ENCODE results near the gene ADAMTS8. TPM values are rescaled to one million over a fixed set of nuclear protein-coding genes. Genes with fewer than 3 reads are reported as not detected.

The ADAMTS8 gene
- total and polyA plus RNA-seq, 4 donors, result 0.02 to 0.08 (median 0.07) TPM; not detected in 1

- TF ChIP-seq RXRA (IDR thresholded peaks at IDR 0.05) (no peak), NR2F2 (IDR thresholded peaks at IDR 0.05) (no peak)
- DNase-seq (ENCODE audit: low spot score), result no peak
- Histone ChIP-seq H3K27me3 (ENCODE audit: control insufficient read depth in 4 of 4, insufficient read depth in 4 of 4, low read length in 3 of 4) (peaks cover 0 to 6% (median 0%) of the 10 kb centered on the region in 4 donors), H3K9ac (ENCODE audit: low read depth in 1 of 2, low read length in 2 of 2) (no peak overlapping the region), H3K27ac (ENCODE audit: low read depth in 1 of 2, low read length in 2 of 2) (no peak overlapping the region), H3K4me3 (ENCODE audit: low read depth in 1 of 3, low read length in 3 of 3) (no peak overlapping the region), H3K9me3 (ENCODE audit: control insufficient read depth in 4 of 4, low read length in 3 of 4) (no peaks in the 10 kb centered on the region), H3K4me1 (ENCODE audit: control insufficient read depth in 4 of 4, insufficient read depth in 4 of 4, low read length in 3 of 4) (no peaks in the 10 kb centered on the region), H3K36me3 (ENCODE audit: control insufficient read depth in 4 of 4, insufficient read depth in 3 of 4, low read depth in 1 of 4, low read length in 3 of 4) (no peaks in the 10 kb centered on the region)
- 90% methylated on average over 16 of the region's 16 CpGs for WGBS
Measured at GRCh38 chr11:130413405-130414106, 14.9 kb downstream of the ADAMTS8 start.

DNA sequence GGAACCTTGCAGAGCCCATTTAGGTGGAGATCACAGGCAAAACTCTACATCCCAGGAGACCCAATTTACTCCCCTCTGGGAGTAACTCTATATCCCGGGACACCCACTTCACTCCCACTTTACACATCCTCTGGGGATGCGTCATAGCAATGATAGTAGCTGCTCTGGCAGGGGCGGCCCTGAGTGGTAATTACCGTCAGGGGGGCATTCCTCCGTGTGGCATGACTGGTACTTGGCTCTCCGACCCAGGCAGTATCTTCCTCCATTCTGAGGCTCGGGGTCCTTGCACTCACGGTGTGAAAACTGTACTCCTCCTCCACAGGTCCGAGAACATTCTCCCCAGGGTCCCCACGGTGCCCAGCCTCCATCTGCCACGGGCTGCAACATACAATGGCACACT, 17.2 kb downstream of the ADAMTS8 start:
- Histone ChIP-seq H3K36me3 (ENCODE audit: control insufficient read depth in 4 of 4, insufficient read depth in 3 of 4, low read depth in 1 of 4, low read length in 3 of 4) (no peaks in the 10 kb centered on the region), H3K4me1 (ENCODE audit: control insufficient read depth in 4 of 4, insufficient read depth in 4 of 4, low read length in 3 of 4) (no peaks in the 10 kb centered on the region), H3K27ac (ENCODE audit: low read depth in 1 of 2, low read length in 2 of 2) (no peak overlapping the region), H3K9ac (ENCODE audit: low read depth in 1 of 2, low read length in 2 of 2) (no peak overlapping the region), H3K4me3 (ENCODE audit: low read depth in 1 of 3, low read length in 3 of 3) (no peak overlapping the region), H3K9me3 (ENCODE audit: control insufficient read depth in 4 of 4, low read length in 3 of 4) (no peaks in the 10 kb centered on the region), H3K27me3 (ENCODE audit: control insufficient read depth in 4 of 4, insufficient read depth in 4 of 4, low read length in 3 of 4) (peaks cover 0 to 6% (median 0%) of the 10 kb centered on the region in 4 donors)
- no peak for DNase-seq (ENCODE audit: low spot score)
- 83% methylated on average over 11 of the region's 11 CpGs for whole genome bisulfite sequencing
- TF ChIP-seq NR2F2 (IDR thresholded peaks at IDR 0.05) (no peak), RAD21 (IDR thresholded peaks at IDR 0.05) (no peak), FOXA2 (IDR thresholded peaks at IDR 0.05) (no peak), TAF1 (conservative IDR thresholded peaks at IDR 0.05) (no peak), YY1 (IDR thresholded peaks at IDR 0.05) (no peak), HNF4A (conservative IDR thresholded peaks at IDR 0.05) (no peak)

DNA sequence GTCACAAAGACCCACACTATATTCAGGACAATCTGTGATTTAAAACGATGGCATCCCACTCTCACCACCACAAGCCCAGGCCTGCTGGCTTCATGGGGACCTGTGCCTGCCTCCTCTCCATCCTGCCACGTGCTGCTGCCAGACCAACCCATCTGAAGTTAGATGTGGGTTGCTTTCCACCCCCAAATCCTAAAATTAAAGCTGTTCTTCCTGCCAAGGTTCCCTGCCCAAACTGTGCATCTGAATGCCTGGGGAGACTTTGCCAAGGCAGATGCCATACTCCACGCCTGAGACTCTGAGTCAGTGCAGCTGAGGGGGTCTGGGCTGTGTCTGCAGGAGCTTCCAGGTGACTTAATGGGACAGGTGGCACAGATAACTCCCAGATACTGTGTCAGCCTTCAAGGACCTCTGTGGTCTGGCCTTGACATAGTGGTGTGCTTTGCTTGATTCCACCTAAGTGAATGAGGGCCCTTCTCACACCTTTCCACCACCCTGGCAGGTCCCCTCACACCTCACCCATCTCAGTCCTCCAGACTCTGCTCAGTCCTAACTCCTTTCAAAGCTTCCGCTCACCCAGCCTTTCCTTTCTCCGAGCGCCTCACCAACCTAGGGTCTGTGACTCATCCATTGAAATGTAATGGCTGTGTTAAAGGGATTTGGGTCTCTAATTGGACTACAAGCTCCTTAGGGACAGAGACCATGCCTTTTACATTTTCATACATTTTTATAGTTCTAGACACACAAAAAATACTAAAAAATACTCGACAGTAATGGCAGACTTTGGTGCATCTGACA, 18.6 kb downstream of the ADAMTS8 start:
- H3K9me3 ChIP-seq (ENCODE audit: control insufficient read depth in 4 of 4, low read length in 3 of 4), result no peaks in the 10 kb centered on the region
- H3K4me3 ChIP-seq (ENCODE audit: low read depth in 1 of 3, low read length in 3 of 3), result no peak overlapping the region
- H3K27me3 ChIP-seq (ENCODE audit: control insufficient read depth in 4 of 4, insufficient read depth in 4 of 4, low read length in 3 of 4), result peaks cover 0 to 6% (median 0%) of the 10 kb centered on the region in 4 donors
- 86% methylated on average over 7 of the region's 7 CpGs for WGBS
- no peak overlapping the region for H3K27ac ChIP-seq (ENCODE audit: low read depth in 1 of 2, low read length in 2 of 2)
- peaks cover 0 to 4% (median under 1%) of the 10 kb centered on the region in 4 donors for H3K4me1 ChIP-seq (ENCODE audit: control insufficient read depth in 4 of 4, insufficient read depth in 4 of 4, low read length in 3 of 4)
- H3K36me3 ChIP-seq (ENCODE audit: control insufficient read depth in 4 of 4, insufficient read depth in 3 of 4, low read depth in 1 of 4, low read length in 3 of 4), result no peaks in the 10 kb centered on the region
- no peak for DNase-seq (ENCODE audit: low spot score)
- H3K9ac ChIP-seq (ENCODE audit: low read depth in 1 of 2, low read length in 2 of 2), result no peak overlapping the region
- TF ChIP-seq FOXA2 (IDR thresholded peaks at IDR 0.05) (no peak), CTCF (IDR thresholded peaks at IDR 0.05; ENCODE audit: low read depth, low read length, missing input control) (no peak), HNF4G (IDR thresholded peaks at IDR 0.05) (no peak), GABPA (IDR thresholded peaks at IDR 0.05 in 1 of 2, conservative IDR thresholded peaks at IDR 0.05 in 1 of 2) (no peak), YY1 (IDR thresholded peaks at IDR 0.05) (no peak), JUND (IDR thresholded peaks at IDR 0.05) (no peak), HNF4A (conservative IDR thresholded peaks at IDR 0.05) (no peak), RXRA (IDR thresholded peaks at IDR 0.05) (no peak), EGR1 (IDR thresholded peaks at IDR 0.05; ENCODE audit: low read depth in 2 of 2) (no peak)
- TF ChIP-seq, protein P1, sequence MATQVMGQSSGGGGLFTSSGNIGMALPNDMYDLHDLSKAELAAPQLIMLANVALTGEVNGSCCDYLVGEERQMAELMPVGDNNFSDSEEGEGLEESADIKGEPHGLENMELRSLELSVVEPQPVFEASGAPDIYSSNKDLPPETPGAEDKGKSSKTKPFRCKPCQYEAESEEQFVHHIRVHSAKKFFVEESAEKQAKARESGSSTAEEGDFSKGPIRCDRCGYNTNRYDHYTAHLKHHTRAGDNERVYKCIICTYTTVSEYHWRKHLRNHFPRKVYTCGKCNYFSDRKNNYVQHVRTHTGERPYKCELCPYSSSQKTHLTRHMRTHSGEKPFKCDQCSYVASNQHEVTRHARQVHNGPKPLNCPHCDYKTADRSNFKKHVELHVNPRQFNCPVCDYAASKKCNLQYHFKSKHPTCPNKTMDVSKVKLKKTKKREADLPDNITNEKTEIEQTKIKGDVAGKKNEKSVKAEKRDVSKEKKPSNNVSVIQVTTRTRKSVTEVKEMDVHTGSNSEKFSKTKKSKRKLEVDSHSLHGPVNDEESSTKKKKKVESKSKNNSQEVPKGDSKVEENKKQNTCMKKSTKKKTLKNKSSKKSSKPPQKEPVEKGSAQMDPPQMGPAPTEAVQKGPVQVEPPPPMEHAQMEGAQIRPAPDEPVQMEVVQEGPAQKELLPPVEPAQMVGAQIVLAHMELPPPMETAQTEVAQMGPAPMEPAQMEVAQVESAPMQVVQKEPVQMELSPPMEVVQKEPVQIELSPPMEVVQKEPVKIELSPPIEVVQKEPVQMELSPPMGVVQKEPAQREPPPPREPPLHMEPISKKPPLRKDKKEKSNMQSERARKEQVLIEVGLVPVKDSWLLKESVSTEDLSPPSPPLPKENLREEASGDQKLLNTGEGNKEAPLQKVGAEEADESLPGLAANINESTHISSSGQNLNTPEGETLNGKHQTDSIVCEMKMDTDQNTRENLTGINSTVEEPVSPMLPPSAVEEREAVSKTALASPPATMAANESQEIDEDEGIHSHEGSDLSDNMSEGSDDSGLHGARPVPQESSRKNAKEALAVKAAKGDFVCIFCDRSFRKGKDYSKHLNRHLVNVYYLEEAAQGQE (IDR thresholded peaks at IDR 0.05), result no peak

Measured in liver (tissue), 9 donors.